GM19023 (cell line): Measurements from ENCODE around the gene GGACT.

Experiments used
- ATAC-seq: cut with Tn5 transposase; IDR thresholded peaks from one replicate; pipeline ENCODE4 v1.9.1; 2021; ENCODE audit warnings: mild to moderate bottlenecking, moderate library complexity; ENCODE audit not compliant: unreplicated experiment

The GGACT gene

GRCh38 chr13:100483841-100484381 is 104.7 kb downstream of the GGACT start:
- ATAC-seq, result no peak

DNA sequence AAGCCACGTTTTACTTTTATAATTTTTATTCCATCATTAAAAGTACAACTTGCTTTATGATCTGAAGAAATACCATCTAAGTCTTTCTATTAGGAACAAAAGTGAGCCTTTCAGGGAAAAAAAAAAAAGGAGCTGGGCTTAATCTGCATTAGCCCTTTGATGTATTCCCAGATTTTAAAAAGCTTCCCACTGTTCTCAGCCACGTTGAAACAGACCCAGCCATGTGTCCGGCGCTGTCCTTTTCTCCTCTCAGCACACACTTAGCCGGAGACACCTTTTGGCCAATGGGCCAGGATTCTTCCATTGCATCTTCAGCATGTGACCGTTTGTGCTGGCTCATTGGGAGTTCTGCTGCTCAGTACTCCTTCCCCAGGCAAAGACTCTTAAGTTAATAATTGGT is 105.5 kb downstream of the GGACT start:
- no peak for ATAC-seq

DNA sequence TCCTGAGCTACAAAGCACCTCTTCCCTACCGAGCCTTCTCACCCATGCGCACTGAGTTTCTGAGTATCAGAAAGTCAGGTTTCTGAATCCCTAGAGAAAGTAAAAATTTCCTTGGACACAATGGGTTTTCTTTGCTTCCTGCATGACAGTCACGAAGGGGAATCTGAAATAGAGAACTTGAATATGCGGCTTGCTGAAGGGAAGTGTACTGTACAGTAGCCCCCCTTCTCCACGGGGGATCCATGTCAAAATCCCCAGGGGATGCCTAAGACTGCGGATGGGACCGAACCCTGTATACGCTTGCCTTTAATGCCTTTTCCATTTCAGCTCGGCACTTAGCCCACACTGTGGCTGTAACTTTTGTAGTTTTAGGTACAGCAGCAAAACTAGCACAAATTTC is 107.9 kb downstream of the GGACT start:
- no peak for ATAC-seq
